Spleen (tissue), 7 donors: ENCODE results near the gene UCHL5.
"Not testable (repeated sequence)": the region's sequence is repeated elsewhere in the genome, so short reads cannot be mapped to it uniquely, and the experiment has no call there.

Experiments used
- CTCF ChIP-seq, 11 experiments: fragments of 200-600 bp in 7 of 11; fragments of 450-650 bp in 4 of 11; sonication (generic) in 4 of 11; IDR thresholded peaks in 8 of 11; conservative IDR thresholded peaks in 3 of 11; 1 replicate in 7 of 11; 2 replicates in 4 of 11; pipeline versions ENCODE4 v1.4.0 to v1.8.0; 2016 to 2021; ENCODE audit warnings: antibody characterized with exemption in 11 of 11, inconsistent platforms in 4 of 11, mild to moderate bottlenecking in 1 of 11
- POLR2A ChIP-seq, 3 donors: fragments of 450-650 bp; IDR thresholded peaks; one replicate each; pipeline ENCODE4 v1.5.1; 2017; ENCODE audit warnings: antibody characterized with exemption in 3 of 3, mild to moderate bottlenecking in 1 of 3
- POLR2AphosphoS5 ChIP-seq, 3 donors: sonication (generic); formaldehyde crosslinking; IDR thresholded peaks; one replicate each; pipeline ENCODE4 v1.5.1; 2017; ENCODE audit warnings: antibody characterized with exemption in 3 of 3
- donor health status: DM: no; HTN: no; CAD: no; lungs with moderate emphysema.
- donor health status: DM: no; HTN: no; CAD: no.
- donor health status: DM: no; HTN: no; CAD: no.

DNA sequence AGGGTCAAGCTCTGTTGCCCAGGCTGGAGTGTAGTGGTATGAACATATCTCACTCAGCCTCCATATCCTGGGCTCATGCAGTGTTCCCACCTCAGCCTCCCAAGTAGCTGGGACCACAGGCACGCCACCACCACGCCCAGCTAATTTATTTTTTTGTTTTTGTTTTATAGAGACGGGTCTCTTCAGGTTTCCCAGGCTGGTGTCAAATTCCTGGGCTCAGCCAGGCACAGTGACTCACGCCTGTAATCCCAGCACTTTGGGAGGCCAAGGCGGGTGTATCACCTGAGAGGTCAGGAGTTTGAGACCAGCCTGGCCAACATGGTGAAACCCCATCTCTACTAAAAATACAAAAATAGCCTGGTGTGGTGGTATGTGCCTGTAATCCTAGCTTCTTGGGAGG lies 10.2 kb downstream of the UCHL5 start:
- not testable (repeated sequence) for TF ChIP-seq POLR2A (IDR thresholded peaks at IDR 0.05); CTCF (IDR thresholded peaks at IDR 0.05 in 8 of 11, conservative IDR thresholded peaks at IDR 0.05 in 3 of 11); POLR2AphosphoS5 (IDR thresholded peaks at IDR 0.05)
